Omental fat pad (tissue), 4 donors: Measurements from ENCODE around the gene SF1. TPM values are rescaled to one million over a fixed set of nuclear protein-coding genes. Genes with fewer than 3 reads are reported as not detected.

ENCODE experiments used
- ATAC-seq: fragments of 150-250 bp; one replicate; pipeline ENCODE4 v1.9.1; 2016; ENCODE audit warnings: mild to moderate bottlenecking, moderate library complexity; ENCODE audit not compliant: low FRiP score
- DNase-seq: peaks from one replicate; pipeline ENCODE4 v3.0.0-alpha.2; 2019; ENCODE audit warnings: low spot score
- total RNA-seq, 4 donors: library from RNA; depleted of rRNA; stranded (reverse); fragments of >200 nt; gene quantifications; one replicate each; pipeline ENCODE4 v1.1.0, GENCODE V29; 2016
- TF ChIP-seq, protein P1 (sequence below), 3 donors: fragments of 450-650 bp; IDR thresholded peaks; one replicate each; pipeline ENCODE4 v1.5.1; 2016 to 2017; ENCODE audit warnings: antibody characterized with exemption in 3 of 3, mild to moderate bottlenecking in 3 of 3, moderate library complexity in 2 of 3

SF1 gene
- total RNA-seq, 4 donors from 2014 or later, result 209 to 411 (median 320) TPM

DNA sequence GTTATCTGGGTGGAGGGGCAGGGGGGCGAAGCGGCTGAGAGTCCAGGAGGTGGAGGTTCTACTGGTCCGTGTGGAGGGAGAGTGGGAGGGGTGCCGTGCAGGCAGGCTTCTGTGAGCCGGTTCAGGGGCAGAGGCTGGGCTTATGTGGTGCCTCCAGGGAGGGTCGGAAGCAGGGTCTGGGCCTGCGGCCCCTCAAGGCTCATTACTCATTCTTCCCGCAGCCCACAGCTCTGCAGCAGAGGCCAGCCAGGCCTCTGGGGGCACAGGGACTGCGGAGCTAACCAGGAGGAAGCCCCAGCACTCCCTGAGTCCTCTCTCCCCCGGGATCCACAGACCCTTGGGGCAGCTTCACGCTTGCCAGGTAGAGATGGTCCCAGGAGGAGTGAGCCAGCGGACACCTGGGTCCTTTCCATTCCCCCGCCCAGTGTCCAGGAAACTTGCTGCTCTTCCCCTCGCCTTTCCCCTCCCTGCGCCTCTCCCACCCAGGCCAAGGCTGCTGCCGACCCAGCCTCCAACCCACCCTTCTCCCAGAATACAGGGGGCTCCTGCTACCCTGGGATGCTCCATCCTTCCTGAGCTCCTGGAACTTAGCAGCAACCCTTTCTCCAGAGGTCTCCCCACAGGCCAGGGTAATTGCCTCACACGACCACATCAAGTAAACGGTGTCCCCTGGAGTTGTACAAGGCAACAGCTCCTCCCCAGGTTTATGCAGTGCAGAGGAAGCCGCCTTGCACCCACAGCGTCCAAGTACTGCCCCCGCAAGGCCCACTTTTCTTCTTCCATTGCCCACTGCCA lies 61.7 kb downstream of the SF1 start:
- TF ChIP-seq, protein P1, sequence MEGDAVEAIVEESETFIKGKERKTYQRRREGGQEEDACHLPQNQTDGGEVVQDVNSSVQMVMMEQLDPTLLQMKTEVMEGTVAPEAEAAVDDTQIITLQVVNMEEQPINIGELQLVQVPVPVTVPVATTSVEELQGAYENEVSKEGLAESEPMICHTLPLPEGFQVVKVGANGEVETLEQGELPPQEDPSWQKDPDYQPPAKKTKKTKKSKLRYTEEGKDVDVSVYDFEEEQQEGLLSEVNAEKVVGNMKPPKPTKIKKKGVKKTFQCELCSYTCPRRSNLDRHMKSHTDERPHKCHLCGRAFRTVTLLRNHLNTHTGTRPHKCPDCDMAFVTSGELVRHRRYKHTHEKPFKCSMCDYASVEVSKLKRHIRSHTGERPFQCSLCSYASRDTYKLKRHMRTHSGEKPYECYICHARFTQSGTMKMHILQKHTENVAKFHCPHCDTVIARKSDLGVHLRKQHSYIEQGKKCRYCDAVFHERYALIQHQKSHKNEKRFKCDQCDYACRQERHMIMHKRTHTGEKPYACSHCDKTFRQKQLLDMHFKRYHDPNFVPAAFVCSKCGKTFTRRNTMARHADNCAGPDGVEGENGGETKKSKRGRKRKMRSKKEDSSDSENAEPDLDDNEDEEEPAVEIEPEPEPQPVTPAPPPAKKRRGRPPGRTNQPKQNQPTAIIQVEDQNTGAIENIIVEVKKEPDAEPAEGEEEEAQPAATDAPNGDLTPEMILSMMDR (IDR thresholded peaks at IDR 0.05), result no peak
- ATAC-seq (no peak), DNase-seq (no peak)

DNA sequence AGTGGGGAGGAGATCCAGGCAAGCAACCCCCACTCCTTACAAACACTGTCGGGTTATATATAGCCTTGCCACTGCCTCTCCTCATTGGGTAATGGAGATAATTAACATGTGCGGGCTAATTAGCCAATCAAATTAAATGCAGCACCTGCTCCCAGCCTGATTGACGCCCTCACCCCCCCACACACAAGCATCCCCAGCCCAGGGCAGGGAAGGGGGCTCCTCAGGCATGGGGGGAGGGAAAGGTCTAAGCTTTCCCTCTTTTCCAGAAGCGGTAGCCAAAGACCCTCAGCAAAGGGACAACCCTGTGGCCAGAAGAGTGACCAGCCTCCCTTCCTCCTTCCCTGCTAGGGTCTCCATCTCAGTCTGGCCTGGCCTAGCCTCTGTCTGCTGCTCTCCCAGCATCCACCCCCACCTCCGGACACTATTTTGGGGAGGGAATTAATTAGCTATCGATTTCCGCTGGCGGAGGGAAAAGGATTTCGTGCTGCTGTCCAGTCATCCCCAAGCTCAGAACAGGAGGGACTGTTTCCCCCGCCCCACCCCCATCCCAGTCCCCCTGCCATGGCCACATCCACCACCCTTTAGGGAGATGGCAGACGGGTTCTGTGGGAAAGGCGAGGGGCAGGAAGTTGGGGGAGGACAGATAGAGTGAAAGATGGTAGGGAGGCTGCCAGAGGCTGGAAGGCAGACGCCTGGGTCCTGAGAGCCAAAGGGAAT lies 62.4 kb downstream of the SF1 start:
- TF ChIP-seq, protein P1 (IDR thresholded peaks at IDR 0.05), result no peak
- ATAC-seq, result no peak

DNA sequence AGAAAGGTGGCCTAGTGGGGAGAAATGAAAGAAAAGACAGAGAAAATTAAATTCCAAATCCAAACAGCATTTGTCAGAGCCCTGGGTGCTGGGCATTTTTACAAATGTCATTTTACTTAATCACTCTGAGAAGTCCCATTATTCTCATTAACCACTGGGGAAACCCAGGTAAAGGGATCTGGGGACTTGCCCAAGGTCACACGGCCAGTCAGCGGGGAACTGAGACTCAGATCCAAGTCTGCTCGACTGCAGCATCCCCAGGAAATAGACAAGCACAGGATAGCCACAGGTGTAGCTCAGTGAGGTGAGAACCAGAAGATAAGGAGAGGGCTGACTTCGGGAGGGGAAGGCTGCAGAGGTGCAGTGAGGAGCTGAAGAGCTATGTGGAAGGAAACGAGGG lies 63.2 kb downstream of the SF1 start:
- no peak for ATAC-seq
- TF ChIP-seq, protein P1 (IDR thresholded peaks at IDR 0.05), result no peak
- no peak for DNase-seq

More for the DNA sequence above, 62.4 kb downstream of the SF1 start:
- no peak for DNase-seq

DNA sequence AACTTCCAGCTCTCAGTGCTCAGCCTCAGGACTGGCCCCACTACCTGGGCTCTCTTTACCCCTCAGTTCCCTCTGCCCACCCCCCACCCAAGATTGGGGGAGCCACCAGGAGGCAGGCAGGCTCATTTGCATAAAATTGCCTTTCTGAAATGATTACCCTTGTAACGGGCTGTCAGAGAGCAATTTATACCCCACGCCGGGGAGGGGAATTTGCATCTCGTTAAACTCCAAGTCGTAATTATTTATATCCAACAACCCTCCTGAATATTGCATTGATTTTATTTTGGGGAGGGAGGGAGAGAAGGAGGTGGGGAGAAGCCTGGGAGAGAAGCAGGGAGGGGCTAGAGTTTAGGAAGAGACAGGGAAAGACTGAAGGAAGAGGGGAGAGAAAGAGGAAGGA lies 63.7 kb downstream of the SF1 start:
- TF ChIP-seq, protein P1 (IDR thresholded peaks at IDR 0.05), result no peak
- DNase-seq, result no peak
- no peak for ATAC-seq

Other genes with a start within 250 kb of the SF1 start
- gene SLC22A11, start 222.6 kb downstream of the SF1 start, total RNA-seq, result not detected
- under 1 TPM in 1 of 4 donors, not detected in 3; 0.56 TPM for gene SLC22A12, start 187.3 kb downstream of the SF1 start, total RNA-seq
- 1 to 10 TPM; 1.5 to 6.3 (median 3.4) TPM for gene NRXN2, start 55.3 kb downstream of the SF1 start, total RNA-seq
- gene RASGRP2, start 34.4 kb downstream of the SF1 start, total RNA-seq, result 10 to 100 TPM in 3 of 4 donors, 1 to 10 TPM in 1; 9.3 to 53.1 (median 14.0) TPM
- gene PYGM, start 18.6 kb downstream of the SF1 start, total RNA-seq, result 10 to 100 TPM in 2 of 4 donors, 1 to 10 TPM in 2; 2.1 to 25.9 (median 12.2) TPM
- 10 to 100 TPM in 3 of 4 donors, 1 to 10 TPM in 1; 8.5 to 33.3 (median 17.7) TPM for gene MAP4K2, start 24.7 kb upstream of the SF1 start, total RNA-seq
- 10 to 100 TPM in 3 of 4 donors, 1 to 10 TPM in 1; 7.3 to 20.2 (median 12.2) TPM for gene MEN1, start 32.0 kb upstream of the SF1 start, total RNA-seq
- under 1 TPM; 0.19 to 0.48 (median 0.42) TPM for gene CDC42BPG, start 66.1 kb upstream of the SF1 start, total RNA-seq
- 100 to 1,000 TPM in 2 of 4 donors, 10 to 100 TPM in 2; 66.4 to 226 (median 94.8) TPM for gene EHD1, start 100.1 kb upstream of the SF1 start, total RNA-seq
- 10 to 100 TPM; 20.3 to 34.8 (median 22.2) TPM for gene ATG2A, start 138.7 kb upstream of the SF1 start, total RNA-seq
- gene PPP2R5B, start 146.1 kb upstream of the SF1 start, total RNA-seq, result 10 to 100 TPM in 3 of 4 donors, 1 to 10 TPM in 1; 7.8 to 20.3 (median 12.4) TPM
- gene GPHA2, start 157.4 kb upstream of the SF1 start, total RNA-seq, result not detected
- not detected for gene MAJIN, start 193.6 kb upstream of the SF1 start, total RNA-seq
- 1 to 10 TPM in 2 of 4 donors, under 1 TPM in 2; 0.46 to 6.0 (median 1.2) TPM for gene BATF2, start 218.4 kb upstream of the SF1 start, total RNA-seq
- 100 to 1,000 TPM in 3 of 4 donors, 10 to 100 TPM in 1; 95.1 to 199 (median 160) TPM for gene ARL2, start 235.6 kb upstream of the SF1 start, total RNA-seq
- gene SNX15, start 248.9 kb upstream of the SF1 start, total RNA-seq, result 10 to 100 TPM; 14.7 to 28.5 (median 20.0) TPM